A549 (cell line): Measurements from ENCODE around the gene CTAGE9.

Experiments used
- CHD2 ChIP-seq: fragments of 150-350 bp; IDR thresholded peaks from 2 replicates; pipeline ENCODE4 v1.6.1; 2014; ENCODE audit warnings: low read length; ENCODE audit not compliant: partially characterized antibody
- EP300 ChIP-seq, 2 experiments: fragments of >200 bp; sonication (Bioruptor Twin); formaldehyde crosslinking; IDR thresholded peaks; 2 replicates in 1 of 2; 3 replicates in 1 of 2; pipeline ENCODE4 v1.6.1; 2016 to 2017
- KDM1A ChIP-seq: fragments of 200-600 bp; sonication (generic); IDR thresholded peaks from 2 replicates; pipeline ENCODE4 v1.6.1; 2016; ENCODE audit warnings: low read depth, mild to moderate bottlenecking
- NFE2L2 ChIP-seq: fragments of 150-350 bp; conservative IDR thresholded peaks from 2 replicates; pipeline ENCODE4 v1.6.1; 2014; ENCODE audit warnings: low read length
- POLR2A ChIP-seq: IDR thresholded peaks from 2 replicates; pipeline ENCODE4 v1.6.1; 2012; ENCODE audit warnings: mild to moderate bottlenecking, low read length
- RAD21 ChIP-seq, 2 experiments: fragments of >200 bp in 1 of 2; sonication (Bioruptor Twin) in 1 of 2; formaldehyde crosslinking in 1 of 2; IDR thresholded peaks in 1 of 2; conservative IDR thresholded peaks in 1 of 2; 2 replicates in 1 of 2; 3 replicates in 1 of 2; pipeline ENCODE4 v1.6.1; 2012 to 2018; ENCODE audit warnings: inconsistent platforms in 1 of 2
- SREBF2 ChIP-seq: fragments of 450-650 bp; IDR thresholded peaks from 2 replicates; pipeline ENCODE4 v1.6.1; 2014; ENCODE audit warnings: mild to moderate bottlenecking, moderate library complexity
- TF ChIP-seq, protein P1 (sequence below): fragments of >200 bp; sonication (Bioruptor Twin); formaldehyde crosslinking; IDR thresholded peaks from 3 replicates; pipeline ENCODE4 v1.5.1; 2016
- TF ChIP-seq, protein P2 (sequence below): fragments of 200-600 bp; sonication (generic); IDR thresholded peaks from 2 replicates; pipeline ENCODE4 v1.6.1; 2016; ENCODE audit warnings: antibody characterized with exemption, mild to moderate bottlenecking, moderate library complexity
- TF ChIP-seq, protein P3 (sequence below): fragments of 250-450 bp; sonication (Bioruptor Pico); IDR thresholded peaks from 2 replicates; pipeline ENCODE4 v1.5.0; 2021; ENCODE audit warnings: mild to moderate bottlenecking, moderate library complexity, borderline replicate concordance
- TF ChIP-seq, protein P4 (sequence below): fragments of 150-350 bp; IDR thresholded peaks from 2 replicates; pipeline ENCODE4 v1.6.1; 2014; ENCODE audit warnings: low read depth, mild to moderate bottlenecking, low read length
- TF ChIP-seq, protein P5 (sequence below): fragments of >200 bp; sonication (Bioruptor Twin); formaldehyde crosslinking; IDR thresholded peaks from 3 replicates; pipeline ENCODE4 v1.6.1; 2016

GRCh38 chr6:131688286-131688685 is 22.5 kb downstream of the CTAGE9 start:
- TF ChIP-seq POLR2A: no peak
- TF ChIP-seq, protein P1, sequence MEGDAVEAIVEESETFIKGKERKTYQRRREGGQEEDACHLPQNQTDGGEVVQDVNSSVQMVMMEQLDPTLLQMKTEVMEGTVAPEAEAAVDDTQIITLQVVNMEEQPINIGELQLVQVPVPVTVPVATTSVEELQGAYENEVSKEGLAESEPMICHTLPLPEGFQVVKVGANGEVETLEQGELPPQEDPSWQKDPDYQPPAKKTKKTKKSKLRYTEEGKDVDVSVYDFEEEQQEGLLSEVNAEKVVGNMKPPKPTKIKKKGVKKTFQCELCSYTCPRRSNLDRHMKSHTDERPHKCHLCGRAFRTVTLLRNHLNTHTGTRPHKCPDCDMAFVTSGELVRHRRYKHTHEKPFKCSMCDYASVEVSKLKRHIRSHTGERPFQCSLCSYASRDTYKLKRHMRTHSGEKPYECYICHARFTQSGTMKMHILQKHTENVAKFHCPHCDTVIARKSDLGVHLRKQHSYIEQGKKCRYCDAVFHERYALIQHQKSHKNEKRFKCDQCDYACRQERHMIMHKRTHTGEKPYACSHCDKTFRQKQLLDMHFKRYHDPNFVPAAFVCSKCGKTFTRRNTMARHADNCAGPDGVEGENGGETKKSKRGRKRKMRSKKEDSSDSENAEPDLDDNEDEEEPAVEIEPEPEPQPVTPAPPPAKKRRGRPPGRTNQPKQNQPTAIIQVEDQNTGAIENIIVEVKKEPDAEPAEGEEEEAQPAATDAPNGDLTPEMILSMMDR: no peak
- no peak for TF ChIP-seq EP300 (IDR thresholded peaks at IDR 0.05)
- no peak for TF ChIP-seq SREBF2
- TF ChIP-seq NFE2L2: no peak
- TF ChIP-seq, protein P2, sequence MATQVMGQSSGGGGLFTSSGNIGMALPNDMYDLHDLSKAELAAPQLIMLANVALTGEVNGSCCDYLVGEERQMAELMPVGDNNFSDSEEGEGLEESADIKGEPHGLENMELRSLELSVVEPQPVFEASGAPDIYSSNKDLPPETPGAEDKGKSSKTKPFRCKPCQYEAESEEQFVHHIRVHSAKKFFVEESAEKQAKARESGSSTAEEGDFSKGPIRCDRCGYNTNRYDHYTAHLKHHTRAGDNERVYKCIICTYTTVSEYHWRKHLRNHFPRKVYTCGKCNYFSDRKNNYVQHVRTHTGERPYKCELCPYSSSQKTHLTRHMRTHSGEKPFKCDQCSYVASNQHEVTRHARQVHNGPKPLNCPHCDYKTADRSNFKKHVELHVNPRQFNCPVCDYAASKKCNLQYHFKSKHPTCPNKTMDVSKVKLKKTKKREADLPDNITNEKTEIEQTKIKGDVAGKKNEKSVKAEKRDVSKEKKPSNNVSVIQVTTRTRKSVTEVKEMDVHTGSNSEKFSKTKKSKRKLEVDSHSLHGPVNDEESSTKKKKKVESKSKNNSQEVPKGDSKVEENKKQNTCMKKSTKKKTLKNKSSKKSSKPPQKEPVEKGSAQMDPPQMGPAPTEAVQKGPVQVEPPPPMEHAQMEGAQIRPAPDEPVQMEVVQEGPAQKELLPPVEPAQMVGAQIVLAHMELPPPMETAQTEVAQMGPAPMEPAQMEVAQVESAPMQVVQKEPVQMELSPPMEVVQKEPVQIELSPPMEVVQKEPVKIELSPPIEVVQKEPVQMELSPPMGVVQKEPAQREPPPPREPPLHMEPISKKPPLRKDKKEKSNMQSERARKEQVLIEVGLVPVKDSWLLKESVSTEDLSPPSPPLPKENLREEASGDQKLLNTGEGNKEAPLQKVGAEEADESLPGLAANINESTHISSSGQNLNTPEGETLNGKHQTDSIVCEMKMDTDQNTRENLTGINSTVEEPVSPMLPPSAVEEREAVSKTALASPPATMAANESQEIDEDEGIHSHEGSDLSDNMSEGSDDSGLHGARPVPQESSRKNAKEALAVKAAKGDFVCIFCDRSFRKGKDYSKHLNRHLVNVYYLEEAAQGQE: no peak
- no peak for TF ChIP-seq KDM1A
- TF ChIP-seq, protein P3, sequence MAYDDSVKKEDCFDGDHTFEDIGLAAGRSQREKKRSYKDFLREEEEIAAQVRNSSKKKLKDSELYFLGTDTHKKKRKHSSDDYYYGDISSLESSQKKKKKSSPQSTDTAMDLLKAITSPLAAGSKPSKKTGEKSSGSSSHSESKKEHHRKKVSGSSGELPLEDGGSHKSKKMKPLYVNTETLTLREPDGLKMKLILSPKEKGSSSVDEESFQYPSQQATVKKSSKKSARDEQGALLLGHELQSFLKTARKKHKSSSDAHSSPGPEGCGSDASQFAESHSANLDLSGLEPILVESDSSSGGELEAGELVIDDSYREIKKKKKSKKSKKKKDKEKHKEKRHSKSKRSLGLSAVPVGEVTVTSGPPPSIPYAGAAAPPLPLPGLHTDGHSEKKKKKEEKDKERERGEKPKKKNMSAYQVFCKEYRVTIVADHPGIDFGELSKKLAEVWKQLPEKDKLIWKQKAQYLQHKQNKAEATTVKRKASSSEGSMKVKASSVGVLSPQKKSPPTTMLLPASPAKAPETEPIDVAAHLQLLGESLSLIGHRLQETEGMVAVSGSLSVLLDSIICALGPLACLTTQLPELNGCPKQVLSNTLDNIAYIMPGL (CRISPR knock-in tag): no peak
- TF ChIP-seq, protein P4, sequence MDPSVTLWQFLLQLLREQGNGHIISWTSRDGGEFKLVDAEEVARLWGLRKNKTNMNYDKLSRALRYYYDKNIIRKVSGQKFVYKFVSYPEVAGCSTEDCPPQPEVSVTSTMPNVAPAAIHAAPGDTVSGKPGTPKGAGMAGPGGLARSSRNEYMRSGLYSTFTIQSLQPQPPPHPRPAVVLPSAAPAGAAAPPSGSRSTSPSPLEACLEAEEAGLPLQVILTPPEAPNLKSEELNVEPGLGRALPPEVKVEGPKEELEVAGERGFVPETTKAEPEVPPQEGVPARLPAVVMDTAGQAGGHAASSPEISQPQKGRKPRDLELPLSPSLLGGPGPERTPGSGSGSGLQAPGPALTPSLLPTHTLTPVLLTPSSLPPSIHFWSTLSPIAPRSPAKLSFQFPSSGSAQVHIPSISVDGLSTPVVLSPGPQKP: no peak
- TF ChIP-seq RAD21 (conservative IDR thresholded peaks at IDR 0.05 in 1 of 2, IDR thresholded peaks at IDR 0.05 in 1 of 2): no peak
- TF ChIP-seq CHD2: no peak
- TF ChIP-seq, protein P5, sequence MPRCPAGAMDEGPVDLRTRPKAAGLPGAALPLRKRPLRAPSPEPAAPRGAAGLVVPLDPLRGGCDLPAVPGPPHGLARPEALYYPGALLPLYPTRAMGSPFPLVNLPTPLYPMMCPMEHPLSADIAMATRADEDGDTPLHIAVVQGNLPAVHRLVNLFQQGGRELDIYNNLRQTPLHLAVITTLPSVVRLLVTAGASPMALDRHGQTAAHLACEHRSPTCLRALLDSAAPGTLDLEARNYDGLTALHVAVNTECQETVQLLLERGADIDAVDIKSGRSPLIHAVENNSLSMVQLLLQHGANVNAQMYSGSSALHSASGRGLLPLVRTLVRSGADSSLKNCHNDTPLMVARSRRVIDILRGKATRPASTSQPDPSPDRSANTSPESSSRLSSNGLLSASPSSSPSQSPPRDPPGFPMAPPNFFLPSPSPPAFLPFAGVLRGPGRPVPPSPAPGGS: no peak
